ENCODE results near the gene GNAI1. TPM values are rescaled to one million over a fixed set of nuclear protein-coding genes. Genes with fewer than 3 reads are reported as not detected.

GNAI1 gene
- total and polyA plus RNA-seq, 12 donors: 14.8 to 125 (median 64.8) TPM

DNA sequence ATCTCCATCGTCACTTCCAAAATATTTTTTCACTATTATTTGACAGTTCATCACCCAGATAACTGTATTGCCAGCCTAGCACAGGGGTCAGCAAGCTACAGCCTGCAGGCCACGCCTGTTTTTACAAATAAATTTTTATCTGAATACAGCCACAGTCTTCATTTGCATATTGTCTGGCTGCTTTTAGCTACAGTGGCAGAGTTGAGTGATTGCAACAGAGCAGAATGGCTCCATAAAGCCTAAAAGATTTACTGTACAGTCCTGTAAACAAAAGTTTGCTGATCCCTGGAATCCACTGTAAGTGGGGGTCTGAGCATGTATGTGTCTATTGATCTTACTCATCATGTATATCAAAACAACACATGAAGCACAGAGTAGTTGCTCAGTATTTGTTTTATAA is 45.9 kb upstream of the GNAI1 start:
- H3K4me1 ChIP-seq (replicated peaks in 1 of 2): no peaks in the 10 kb centered on the region
- no peaks in the 10 kb centered on the region for H3K9me3 ChIP-seq (replicated peaks in 1 of 3)
- 50 to 67% (median 57%) methylated on average over 2 of the region's 2 CpGs for WGBS, 4 donors
- TF ChIP-seq POLR2A (IDR thresholded peaks at IDR 0.05) (no peak), CTCF (IDR thresholded peaks at IDR 0.05) (no peak)
- no peaks in the 10 kb centered on the region for H3K27me3 ChIP-seq
- intact Hi-C loops (cut with DNase I): no loop called here
- no peaks in the 10 kb centered on the region for H3K36me3 ChIP-seq (replicated peaks in 1 of 2)
- DNase-seq: no peak
- no peak overlapping the region for H3K27ac ChIP-seq
- no peak overlapping the region for H3K4me3 ChIP-seq

DNA sequence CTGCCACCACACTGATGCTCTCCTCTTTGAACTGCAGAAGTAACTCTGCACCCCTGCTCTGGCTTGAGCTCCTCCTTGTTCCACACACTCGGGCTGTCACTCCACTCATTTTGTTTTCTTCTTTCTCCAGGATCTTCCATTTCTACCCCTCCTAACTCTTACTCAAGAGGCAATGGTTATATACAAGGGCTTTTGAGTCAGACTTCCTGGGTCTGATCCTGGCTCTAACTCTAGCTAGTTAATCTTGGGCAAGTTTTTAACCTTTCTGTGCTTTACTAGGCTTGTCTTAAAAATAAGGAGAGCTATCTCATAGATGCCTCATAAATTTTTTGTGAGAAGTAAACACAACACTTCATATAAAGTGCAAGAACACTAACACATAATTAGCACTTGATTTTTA is 45.3 kb upstream of the GNAI1 start:
- H3K27me3 ChIP-seq: no peaks in the 10 kb centered on the region
- no peaks in the 10 kb centered on the region for H3K4me1 ChIP-seq (replicated peaks in 1 of 2)
- DNase-seq: no peak
- intact Hi-C loops (cut with DNase I): no loop called here
- TF ChIP-seq CTCF (IDR thresholded peaks at IDR 0.05) (no peak), POLR2A (IDR thresholded peaks at IDR 0.05) (no peak)
- no peak overlapping the region for H3K4me3 ChIP-seq
- WGBS, 4 donors: 63 to 74% (median 68%) methylated on average over 1 of the region's 1 CpG
- no peak overlapping the region for H3K27ac ChIP-seq
- no peaks in the 10 kb centered on the region for H3K36me3 ChIP-seq (replicated peaks in 1 of 2)
- no peaks in the 10 kb centered on the region for H3K9me3 ChIP-seq (replicated peaks in 1 of 3)

DNA sequence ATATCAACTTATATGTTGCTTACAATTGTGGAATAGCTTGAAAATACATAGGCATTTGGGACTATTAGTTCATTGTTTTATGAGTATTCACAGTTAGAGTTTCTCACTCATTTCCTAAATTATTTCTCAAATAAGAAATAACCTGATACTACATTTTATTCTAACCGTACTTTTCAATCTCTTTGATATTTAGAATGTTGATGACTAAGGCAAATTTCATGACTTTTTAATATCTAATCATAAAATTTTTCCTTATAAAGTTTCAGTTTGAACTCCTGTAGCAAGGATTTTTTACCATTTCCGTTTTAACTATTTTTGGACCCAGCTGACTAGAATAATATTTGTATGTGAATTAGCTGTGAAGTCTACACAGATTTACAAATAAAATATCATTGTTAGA is 41.3 kb upstream of the GNAI1 start:
- DNase-seq: no peak
- no peak for TF ChIP-seq CTCF (IDR thresholded peaks at IDR 0.05)
- no peak for TF ChIP-seq POLR2A (IDR thresholded peaks at IDR 0.05)
- intact Hi-C loops (cut with DNase I): loop anchor here in 1 of 2 donors (10.0 kb wide), 1 partner anchor 301 kb away; no protein-coding TSS in a partner anchor
- 70 to 87% (median 79%) methylated on average over 2 of the region's 2 CpGs for WGBS, 4 donors
- H3K9me3 ChIP-seq (replicated peaks in 1 of 3): no peaks in the 10 kb centered on the region
- no peaks in the 10 kb centered on the region for H3K36me3 ChIP-seq (replicated peaks in 1 of 2)
- H3K27me3 ChIP-seq: no peaks in the 10 kb centered on the region
- no peak overlapping the region for H3K27ac ChIP-seq
- no peak overlapping the region for H3K4me3 ChIP-seq
- H3K4me1 ChIP-seq (replicated peaks in 1 of 2): no peaks in the 10 kb centered on the region

GRCh38 chr7:80095545-80095944 is 39.1 kb upstream of the GNAI1 start:
- no peaks in the 10 kb centered on the region for H3K27me3 ChIP-seq

More at GRCh38 chr7:80095545-80095944, 39.1 kb upstream of the GNAI1 start:
- Histone ChIP-seq H3K36me3 (replicated peaks in 1 of 2) (no peaks in the 10 kb centered on the region), H3K4me1 (replicated peaks in 1 of 2) (no peaks in the 10 kb centered on the region), H3K4me3 (no peak overlapping the region), H3K9me3 (replicated peaks in 1 of 3) (no peaks in the 10 kb centered on the region), H3K27ac (no peak overlapping the region)
- intact Hi-C loops (cut with DNase I): loop anchor here in 1 of 2 donors (10.0 kb wide), 1 partner anchor 299 kb away; no protein-coding TSS in a partner anchor
- TF ChIP-seq POLR2A (IDR thresholded peaks at IDR 0.05): no peak
- peak; percentile 35 to 65 (median 55) for TF ChIP-seq CTCF (IDR thresholded peaks at IDR 0.05)
- 0 to 6% (median 1%) methylated on average over 1 of the region's 1 CpG for WGBS, 4 donors
- DNase-seq: no peak
